Stimulated activated CD8-positive, alpha-beta memory T cell treated with anti-CD3 and anti-CD28 coated beads, Interleukin-7, amount 100 ng/mL, for 24 hours (primary cell): ENCODE measurements around the gene SPATA12.
A peak's percentile ranks its signal among the peaks of the same experiment; 100 is the strongest.
"Not testable (repeated sequence)": the region's sequence is repeated elsewhere in the genome, so short reads cannot be mapped to it uniquely, and the experiment has no call there.

Experiments
- DNase-seq: peaks from one replicate; pipeline ENCODE4 v3.0.0-alpha.2; 2020; ENCODE audit warnings: low read depth

SPATA12 gene

DNA sequence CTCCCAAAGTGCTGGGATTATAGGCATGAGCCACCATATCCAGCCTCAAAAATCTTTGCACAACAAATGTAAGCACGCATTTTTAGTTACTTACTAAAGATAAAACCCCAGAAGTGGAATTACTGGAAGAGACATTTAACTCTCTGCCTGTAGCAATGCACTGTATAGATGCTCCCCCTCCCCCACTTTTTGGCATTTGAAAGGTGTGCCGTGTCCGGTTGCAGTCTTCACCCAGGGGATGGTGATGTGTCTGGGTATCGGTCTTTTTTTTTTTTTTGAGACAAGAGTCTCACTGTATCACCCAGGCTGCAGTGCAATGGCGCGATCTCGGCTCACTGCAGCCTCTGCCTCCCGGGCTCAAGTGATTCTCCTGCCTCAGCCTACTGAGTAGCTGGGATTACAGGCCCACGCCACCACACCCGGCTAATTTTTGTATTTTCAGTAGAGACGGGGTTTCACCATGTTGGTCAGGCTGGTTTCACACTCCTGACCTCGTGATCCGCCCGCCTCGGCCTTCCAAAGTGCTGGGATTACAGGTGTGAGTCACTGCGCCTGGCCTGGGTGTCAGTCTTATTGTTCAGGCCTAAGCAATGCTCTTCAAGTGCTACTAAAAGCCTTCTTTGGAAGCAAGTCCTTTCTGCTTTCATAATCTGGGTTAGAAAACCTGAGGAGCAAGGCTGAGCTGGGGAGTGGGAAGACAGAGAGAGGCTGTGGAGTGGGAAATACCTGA, 23.0 kb downstream of the SPATA12 start:
- DNase-seq: not testable (repeated sequence)

DNA sequence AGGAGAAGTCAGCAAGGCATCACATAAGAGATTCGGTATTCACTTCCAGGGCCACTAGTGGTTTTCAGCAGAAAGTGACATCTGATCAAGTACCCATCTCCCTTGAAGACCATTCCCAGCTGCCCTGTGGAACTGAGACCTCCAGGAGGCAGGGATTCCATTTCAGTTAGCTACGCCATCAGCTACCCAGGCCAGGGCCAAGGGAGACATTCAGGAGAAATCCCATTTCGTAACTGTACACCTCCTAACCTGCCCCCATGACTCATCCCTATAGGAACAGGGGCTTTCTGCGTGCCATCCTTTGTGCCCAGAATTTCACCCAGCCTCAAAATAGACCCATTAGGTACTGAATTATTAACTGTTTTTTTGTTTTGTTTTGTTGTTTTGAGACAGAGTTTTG, 24.7 kb downstream of the SPATA12 start:
- DNase-seq: no peak

DNA sequence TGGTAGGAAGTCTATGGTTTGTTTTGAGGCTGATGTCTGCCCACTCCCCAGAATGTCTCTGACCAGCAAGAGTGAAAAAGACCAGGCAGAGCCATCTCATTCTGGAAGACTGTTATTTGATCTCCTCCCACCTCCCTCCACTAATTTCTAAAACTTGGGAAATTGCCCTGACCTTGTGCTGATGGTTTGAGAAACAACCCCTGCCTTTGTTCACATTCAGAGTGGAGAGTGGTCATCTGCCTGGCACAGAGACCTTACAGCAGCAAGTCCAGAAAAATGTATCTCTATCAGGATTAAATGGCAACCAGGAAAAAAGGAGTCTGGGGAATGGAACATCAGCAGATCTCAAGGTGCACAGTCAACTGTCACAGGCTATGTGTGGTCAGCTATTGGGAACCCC, 25.7 kb downstream of the SPATA12 start:
- no peak for DNase-seq

DNA sequence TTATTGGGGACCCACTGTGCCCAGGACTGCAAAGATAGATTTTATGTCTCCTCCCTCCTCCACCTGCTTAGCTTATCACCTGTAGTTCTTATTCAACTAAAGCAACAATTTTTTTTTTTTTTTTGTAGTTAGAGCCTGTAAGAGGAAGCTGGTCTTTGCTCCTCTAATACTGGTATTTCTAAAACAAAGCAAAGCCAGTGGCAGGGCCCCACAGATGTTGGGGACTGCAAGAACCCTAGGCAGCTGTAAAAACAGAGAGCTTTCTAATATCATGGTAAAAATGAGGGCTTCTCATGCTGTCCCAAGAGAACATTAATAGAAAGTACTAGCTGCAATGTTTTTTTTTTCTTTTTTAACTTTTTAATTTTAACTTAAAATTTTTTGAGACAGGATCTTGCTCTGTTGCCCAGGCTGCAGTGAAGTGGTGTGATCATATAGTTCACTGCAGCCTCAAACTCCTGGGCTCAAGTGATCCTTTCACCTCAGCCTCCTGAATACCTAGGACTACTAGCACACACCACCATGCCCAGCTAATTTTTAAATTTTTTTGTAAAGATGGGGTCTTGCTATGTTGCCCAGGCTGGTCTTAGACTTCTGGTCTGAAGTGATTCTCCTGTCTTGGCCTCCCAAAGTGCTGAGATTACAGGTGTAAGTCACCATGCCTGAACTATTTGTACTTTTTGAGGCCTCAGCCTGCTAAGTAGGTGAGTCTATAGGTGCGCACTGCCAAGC, 27.1 kb downstream of the SPATA12 start:
- DNase-seq: no peak

DNA sequence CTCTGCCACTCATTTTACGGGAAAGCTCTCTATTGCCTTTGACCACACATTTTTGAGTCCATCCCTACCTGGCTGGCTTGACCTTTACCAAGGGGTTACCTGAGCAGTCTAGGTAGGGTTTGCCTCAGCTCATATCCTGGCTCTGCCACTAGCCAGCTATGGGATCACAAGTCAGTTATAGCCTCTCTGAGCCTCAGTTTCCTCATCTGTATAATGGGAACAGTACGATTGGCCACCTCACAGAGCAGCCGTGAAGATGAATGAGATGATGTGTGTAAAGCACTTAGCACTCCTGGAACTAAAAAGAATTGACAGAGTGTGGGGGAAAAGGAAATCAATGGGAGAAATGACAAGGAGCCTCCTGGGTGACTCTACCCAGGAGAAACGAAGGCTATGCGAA, 28.0 kb downstream of the SPATA12 start:
- no peak for DNase-seq

GRCh38 chr3:57089043-57089442, 28.6 kb downstream of the SPATA12 start:
- DNase-seq: no peak

DNA sequence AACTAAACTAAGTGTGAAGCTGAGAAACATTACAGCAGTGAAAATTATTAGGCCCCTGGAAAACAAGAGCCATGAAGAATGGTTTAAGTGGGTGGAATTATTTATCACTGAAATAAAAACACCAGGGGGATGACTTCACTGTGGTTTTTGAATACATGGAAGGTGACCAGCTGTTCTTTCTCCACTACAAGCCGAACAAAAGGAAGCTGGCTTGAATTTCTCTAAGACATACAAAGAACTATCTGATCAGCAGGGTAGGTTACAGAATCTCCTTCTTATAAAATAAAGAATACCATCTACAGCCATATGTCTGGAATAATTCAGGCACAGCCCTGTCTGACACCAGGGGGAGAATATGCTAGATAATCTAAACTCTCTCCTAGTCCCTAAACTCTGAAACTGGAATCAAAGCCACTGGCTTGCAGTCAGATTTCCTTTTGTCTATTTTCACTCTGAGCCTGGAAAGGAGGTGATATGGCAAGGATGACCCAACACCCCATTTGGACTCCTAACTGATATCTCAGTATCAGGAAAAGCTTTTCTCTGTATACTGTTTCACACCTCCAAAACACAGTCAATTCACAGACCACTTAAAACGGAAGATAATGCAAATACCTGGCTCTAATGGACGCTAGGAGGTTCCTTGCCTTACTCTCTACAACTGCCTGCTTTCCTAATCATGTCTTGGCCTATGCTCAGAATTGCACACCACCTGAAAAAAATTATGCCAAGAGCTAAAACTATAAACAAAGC, 31.2 kb downstream of the SPATA12 start:
- no peak for DNase-seq

DNA sequence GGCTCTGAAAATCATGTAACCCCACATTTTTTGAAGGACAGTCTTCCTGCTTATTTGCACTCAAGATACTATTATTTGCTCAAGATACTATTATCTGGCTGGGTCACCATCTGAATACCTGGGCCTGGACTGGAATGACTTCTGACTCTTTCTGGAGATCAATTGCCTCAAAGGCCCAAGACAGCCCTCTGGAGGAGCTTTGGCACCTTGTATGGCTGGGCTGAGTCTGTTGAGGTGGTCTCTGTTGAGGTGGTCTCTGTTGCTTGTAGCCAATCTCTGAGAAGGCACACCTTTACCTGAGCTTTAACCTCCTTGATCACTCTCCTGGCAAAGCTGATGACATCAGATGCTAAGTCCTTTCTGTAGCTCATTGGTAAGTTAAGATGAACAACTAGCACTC, 33.0 kb downstream of the SPATA12 start:
- no peak for DNase-seq

DNA sequence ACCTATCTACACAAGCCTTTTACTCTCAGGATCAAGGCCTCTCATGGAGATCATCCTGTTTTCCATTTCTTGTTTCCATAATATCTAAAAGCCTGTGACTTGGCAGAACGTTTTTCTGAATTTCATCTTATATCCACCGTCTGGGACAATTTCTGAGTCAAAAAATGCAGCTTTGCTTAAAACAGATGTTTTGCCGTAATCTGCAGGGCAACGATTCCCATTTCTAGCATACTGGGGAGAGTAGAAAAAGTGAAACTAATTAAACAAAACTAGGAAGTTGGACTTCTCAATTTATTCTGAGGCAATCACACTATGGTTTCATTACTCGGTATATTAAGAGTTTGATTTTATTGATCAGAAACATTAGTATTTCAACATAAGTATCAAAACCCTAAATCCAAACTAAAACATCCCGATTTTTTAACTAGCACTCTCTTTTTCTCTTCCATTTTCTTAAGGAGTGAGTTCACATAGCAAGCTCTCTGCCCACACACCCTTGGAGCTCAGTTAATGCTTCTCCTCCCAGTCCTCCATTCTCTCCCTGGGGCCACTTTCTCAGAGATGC, 33.6 kb downstream of the SPATA12 start:
- DNase-seq: no peak

- DNase-seq: no peak
Observed at GRCh38 chr3:57094575-57094974, 34.1 kb downstream of the SPATA12 start.

DNA sequence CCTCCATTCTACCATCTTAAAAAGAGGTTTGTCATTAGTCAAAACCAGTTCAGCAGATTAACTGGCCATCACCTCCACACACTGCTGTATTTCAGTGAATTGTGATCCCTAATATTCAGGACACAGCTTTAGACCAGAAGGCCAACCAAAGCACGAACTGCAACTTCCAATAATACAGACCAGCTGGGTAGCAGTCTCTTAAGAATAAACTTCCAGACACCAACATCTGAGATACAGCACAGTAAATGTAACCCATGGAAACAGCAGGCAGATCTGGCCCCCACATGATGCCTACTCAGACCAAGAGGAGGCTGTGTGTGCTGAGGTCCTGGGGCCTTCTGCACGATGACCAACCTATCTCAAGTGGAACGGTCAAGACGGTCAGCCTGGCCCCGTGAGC, 34.9 kb downstream of the SPATA12 start:
- DNase-seq: no peak

- no peak for DNase-seq
Observed at GRCh38 chr3:57097536-57097935, 37.1 kb downstream of the SPATA12 start.

- no peak for DNase-seq
Observed at GRCh38 chr3:57098418-57099310, 38.2 kb downstream of the SPATA12 start.

DNA sequence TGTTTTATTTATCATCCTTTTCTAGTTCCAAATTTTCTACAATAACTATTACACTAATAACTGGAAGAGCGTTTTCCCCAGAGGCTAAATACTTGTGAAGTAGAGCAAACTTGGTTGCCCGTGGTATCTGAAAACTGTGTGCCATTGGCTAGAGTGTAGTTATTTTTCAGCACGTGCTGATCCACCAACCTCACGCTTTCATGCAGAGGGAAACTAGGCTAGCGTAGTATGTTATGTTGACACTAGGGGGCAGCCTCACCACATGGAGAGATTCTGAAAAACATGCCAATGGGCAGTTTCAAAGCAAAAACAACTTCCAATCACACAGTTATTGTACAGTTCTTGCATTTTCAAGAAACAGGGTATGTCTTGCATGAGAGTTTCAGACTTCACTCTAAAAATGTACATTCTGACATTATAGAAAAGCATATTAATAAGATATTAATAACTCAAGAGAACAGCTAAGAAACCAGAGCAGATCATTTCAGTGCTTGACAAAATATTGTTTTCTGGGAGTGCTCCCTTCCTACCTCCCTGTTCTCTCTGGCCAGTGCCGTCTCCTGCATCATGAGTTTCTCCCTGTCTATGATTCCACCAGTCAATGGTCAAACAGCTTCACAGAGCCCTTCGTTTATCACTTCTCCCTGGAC, 39.7 kb downstream of the SPATA12 start:
- peak; percentile 43 for DNase-seq

DNA sequence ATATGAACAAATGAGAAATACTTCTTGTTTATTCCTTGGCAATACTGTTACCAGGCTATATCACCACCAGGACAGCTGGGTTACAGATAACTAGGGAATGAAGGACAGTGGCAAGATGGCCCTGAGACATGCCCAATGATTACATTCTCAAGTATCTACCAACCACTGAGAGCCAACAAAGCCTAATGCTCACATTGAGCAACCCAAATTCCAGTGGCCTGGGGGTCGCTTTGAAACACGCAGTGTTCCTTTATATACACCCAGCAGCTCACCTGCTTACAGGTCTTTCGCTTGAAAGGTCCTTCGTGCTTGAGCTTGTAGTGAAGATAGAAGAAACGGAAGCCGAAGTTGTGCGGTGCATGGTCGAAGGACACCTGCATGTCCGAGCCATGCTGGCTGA, 45.1 kb downstream of the SPATA12 start:
- DNase-seq: no peak

DNA sequence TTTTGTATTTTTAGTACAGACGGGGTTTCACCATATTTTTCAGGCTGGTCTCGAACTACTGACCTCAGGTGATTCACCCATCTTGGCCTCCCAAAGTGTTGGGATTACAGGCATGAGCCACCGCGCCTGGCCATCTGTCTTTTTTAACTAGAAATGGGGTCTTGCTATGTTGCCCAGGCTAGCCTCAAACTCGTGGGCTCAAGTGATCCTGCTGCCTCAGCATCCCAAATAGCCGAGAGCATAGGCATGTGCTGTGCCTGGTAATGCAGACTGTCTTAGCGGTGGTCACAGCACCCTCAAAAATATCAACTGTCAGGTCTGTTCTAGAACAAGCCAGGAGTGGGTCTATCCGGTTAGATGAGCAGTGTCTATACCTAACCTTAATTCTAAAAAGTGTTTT, 48.2 kb downstream of the SPATA12 start:
- no peak for DNase-seq

- DNase-seq: no peak
Observed at GRCh38 chr3:57109437-57110199, 49.2 kb downstream of the SPATA12 start.

DNA sequence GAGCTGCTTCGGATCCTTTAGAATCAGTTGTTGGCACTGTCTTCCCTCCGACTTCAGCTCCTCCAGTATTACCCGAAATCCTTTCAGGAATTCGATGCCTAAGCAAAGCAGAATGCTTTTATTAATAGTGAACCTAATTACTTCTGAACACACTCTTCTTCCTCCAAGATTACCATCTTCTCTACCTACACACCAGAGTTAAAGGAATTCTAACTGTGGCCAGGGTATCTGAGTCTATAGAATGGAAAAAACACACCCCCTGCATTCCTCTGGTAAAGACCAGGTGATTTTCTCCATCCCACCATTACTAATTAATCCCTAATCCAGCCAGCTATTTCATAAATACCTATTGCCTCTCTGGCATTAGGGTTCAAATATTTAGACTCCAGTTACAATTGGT, 49.8 kb downstream of the SPATA12 start:
- DNase-seq: no peak

- DNase-seq: no peak
Observed at GRCh38 chr3:57110798-57111197, 50.3 kb downstream of the SPATA12 start.

DNA sequence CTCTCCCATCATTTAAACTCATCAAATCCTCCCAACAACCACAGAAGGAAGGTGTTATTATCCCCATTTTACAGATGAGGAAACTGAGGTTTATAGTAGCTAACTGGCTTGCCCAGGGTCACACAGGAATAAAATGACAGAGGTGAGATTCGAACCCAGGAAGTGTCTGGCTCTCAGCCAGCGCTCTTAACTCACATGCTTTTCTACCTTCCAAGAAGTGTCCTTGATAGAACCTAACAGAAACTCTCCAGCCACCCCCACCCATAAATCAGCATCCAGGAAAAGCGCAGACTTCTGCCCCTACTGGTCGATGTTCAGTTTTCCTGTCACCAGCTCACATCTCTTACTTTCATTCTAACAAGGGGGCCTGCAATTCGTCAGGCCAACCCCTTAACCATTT, 51.7 kb downstream of the SPATA12 start:
- DNase-seq: no peak
